A549 (cell line): ENCODE measurements around the gene FAM229B. TPM values are rescaled to one million over a fixed set of nuclear protein-coding genes. Genes with fewer than 3 reads are reported as not detected.

Experiments used
- ATAC-seq, 2 experiments: fragments of 200-7000 bp in 1 of 2; fragments of >200 bp in 1 of 2; cut with Nextera tagmentation in 1 of 2; cut with Tn5 transposase in 1 of 2; 3 replicates each; pipeline versions ENCODE4 v1.8.0 to v1.9.1; 2018 to 2020; ENCODE audit warnings: mild to moderate bottlenecking in 1 of 2, moderate library complexity in 1 of 2
- CTCF ChIA-PET: fragments of 300-600 bp; sonication (Branson Sonifier 250); formaldehyde crosslinking; extraction: SDS; loops from one replicate; lab custom pipeline; 2021; ENCODE audit warnings: antibody characterized with exemption, inconsistent platforms; lab: Yijun Ruan, JAX
- POLR2A ChIA-PET: fragments of 350-600 bp; formaldehyde crosslinking; extraction: SDS; loops from one replicate; lab custom pipeline; 2021; ENCODE audit warnings: antibody characterized with exemption, inconsistent platforms; lab: Yijun Ruan, JAX
- DNase-seq, 2 experiments: peaks; one replicate each; pipeline versions ENCODE4 v3.0.0 to v3.0.0-alpha.2; 2011 to 2016; ENCODE audit warnings: low read depth in 1 of 2, low spot score in 1 of 2
- FAIRE-seq: peaks from 2 replicates; lab custom pipeline; 2011; peaks lifted over from hg19 to GRCh38; lab: Jason Lieb, UNC
- H3K27ac ChIP-seq, 2 experiments: fragments of >200 bp; sonication (Bioruptor Twin); formaldehyde crosslinking; 3 replicates each; pipeline ENCODE4 v1.5.1; 2016 to 2017
- H3K4me1 ChIP-seq: fragments of >200 bp; sonication (Bioruptor Twin); formaldehyde crosslinking; 3 replicates; pipeline ENCODE4 v1.6.1; 2016
- H3K4me2 ChIP-seq: fragments of >200 bp; sonication (Bioruptor Twin); formaldehyde crosslinking; 3 replicates; pipeline ENCODE4 v1.6.1; 2016
- H3K4me3 ChIP-seq: fragments of >200 bp; sonication (Bioruptor Twin); formaldehyde crosslinking; 3 replicates; pipeline ENCODE4 v1.5.1; 2016
- H3K9me3 ChIP-seq: fragments of >200 bp; sonication (Bioruptor Twin); formaldehyde crosslinking; 3 replicates; pipeline ENCODE4 v1.6.1; 2016
- CTCF ChIP-seq: fragments of >200 bp; sonication (Bioruptor Twin); formaldehyde crosslinking; IDR thresholded peaks from 3 replicates; pipeline ENCODE4 v1.5.1; 2016
- E2F6 ChIP-seq: IDR thresholded peaks from 2 replicates; pipeline ENCODE4 v1.6.1; 2012; ENCODE audit warnings: low read depth, borderline replicate concordance
- EP300 ChIP-seq, 2 experiments: fragments of >200 bp; sonication (Bioruptor Twin); formaldehyde crosslinking; IDR thresholded peaks; 2 replicates in 1 of 2; 3 replicates in 1 of 2; pipeline ENCODE4 v1.6.1; 2016 to 2017
- ESRRA ChIP-seq: fragments of 150-350 bp; IDR thresholded peaks from 2 replicates; pipeline ENCODE4 v1.6.1; 2014; ENCODE audit warnings: mild to moderate bottlenecking, low read length, borderline replicate concordance
- GATA3 ChIP-seq: IDR thresholded peaks from 2 replicates; pipeline ENCODE4 v1.6.1; 2012; ENCODE audit warnings: borderline replicate concordance
- HEYL ChIP-seq: fragments of 250-450 bp; sonication (Bioruptor Pico); IDR thresholded peaks from 2 replicates; pipeline ENCODE4 v1.8.0; 2021; ENCODE audit warnings: mild to moderate bottlenecking, moderate library complexity
- HMGXB4 ChIP-seq: fragments of 250-450 bp; sonication (Bioruptor Pico); IDR thresholded peaks from 2 replicates; pipeline ENCODE4 v1.5.0; 2021; ENCODE audit warnings: mild to moderate bottlenecking, moderate library complexity, borderline replicate concordance
- HOXB13 ChIP-seq: fragments of 250-450 bp; sonication (Bioruptor Pico); IDR thresholded peaks from 2 replicates; pipeline ENCODE4 v1.5.0; 2020; ENCODE audit warnings: low read depth, mild to moderate bottlenecking, moderate library complexity
- HOXB5 ChIP-seq: fragments of 250-450 bp; sonication (Bioruptor Pico); IDR thresholded peaks from 2 replicates; pipeline ENCODE4 v1.5.0; 2020; ENCODE audit warnings: mild to moderate bottlenecking, moderate library complexity
- NFE2L2 ChIP-seq: fragments of 150-350 bp; conservative IDR thresholded peaks from 2 replicates; pipeline ENCODE4 v1.6.1; 2014; ENCODE audit warnings: low read length
- PBX3 ChIP-seq: IDR thresholded peaks from 2 replicates; pipeline ENCODE4 v1.6.1; 2012
- PHF8 ChIP-seq: fragments of 200-600 bp; sonication (generic); IDR thresholded peaks from 2 replicates; pipeline ENCODE4 v1.6.1; 2016; ENCODE audit warnings: low read depth, mild to moderate bottlenecking, antibody characterized with exemption, moderate library complexity, borderline replicate concordance
- RAD21 ChIP-seq, 2 experiments: fragments of >200 bp in 1 of 2; sonication (Bioruptor Twin) in 1 of 2; formaldehyde crosslinking in 1 of 2; IDR thresholded peaks in 1 of 2; conservative IDR thresholded peaks in 1 of 2; 2 replicates in 1 of 2; 3 replicates in 1 of 2; pipeline ENCODE4 v1.6.1; 2012 to 2018; ENCODE audit warnings: inconsistent platforms in 1 of 2
- RCOR1 ChIP-seq: fragments of 150-350 bp; IDR thresholded peaks from 2 replicates; pipeline ENCODE4 v1.6.1; 2014; ENCODE audit warnings: antibody characterized with exemption, low read length, low read depth
- REST ChIP-seq: fragments of 200-600 bp; sonication (generic); IDR thresholded peaks from 2 replicates; pipeline ENCODE4 v1.6.1; 2016; ENCODE audit warnings: antibody characterized with exemption, mild to moderate bottlenecking, moderate library complexity
- RFX5 ChIP-seq: fragments of 450-650 bp; IDR thresholded peaks from 2 replicates; pipeline ENCODE4 v1.7.1; 2014; ENCODE audit warnings: antibody characterized with exemption, mild to moderate bottlenecking, moderate library complexity
- RNF2 ChIP-seq: fragments of 200-600 bp; sonication (generic); IDR thresholded peaks from 2 replicates; pipeline ENCODE4 v1.6.1; 2016; ENCODE audit warnings: low read depth, mild to moderate bottlenecking, antibody characterized with exemption, moderate library complexity, borderline replicate concordance
- SMC3 ChIP-seq: fragments of >200 bp; sonication (Bioruptor Twin); formaldehyde crosslinking; IDR thresholded peaks from 3 replicates; pipeline ENCODE4 v1.6.1; 2018; ENCODE audit warnings: inconsistent platforms
- WGBS: methylation state at CpG from one replicate; pipeline ENCODE4 v1.1.6; 2017; ENCODE audit errors: missing lambda C conversion rate; 5-methylcytosine and 5-hydroxymethylcytosine counted together
- polyA plus RNA-seq, 4 experiments: library from polyadenylated mRNA; depleted of rRNA in 3 of 4; stranded (reverse); fragments of >200 nt; fragmentation: RNase III in 1 of 4; extraction: RNeasy Plus Mini Kit Qiagen cat#74134 plus additional on column Dnase treatment in 1 of 4; gene quantifications; 2 replicates in 3 of 4; 3 replicates in 1 of 4; pipeline ENCODE4 v1.2.3, GENCODE V29; 2011 to 2017

Gene FAM229B
- polyA plus RNA-seq, 2 of the 4 experiments (the other 2 are of a cell fraction): 9.9 to 17.3 TPM

GRCh38 chr6:112130878-112131277 lies 43.5 kb downstream of the FAM229B start:
- no peak for DNase-seq
- H3K27ac ChIP-seq: no peak overlapping the region
- POLR2A ChIA-PET: no interaction called here
- CTCF ChIA-PET: no interaction called here
- ATAC-seq: no peak
- no peaks in the 10 kb centered on the region for H3K9me3 ChIP-seq
- H3K4me1 ChIP-seq: no peaks in the 10 kb centered on the region
- WGBS: 21% methylated on average over 3 of the region's 3 CpGs
- no peak overlapping the region for H3K4me3 ChIP-seq
- no peak for FAIRE-seq
- TF ChIP-seq ESRRA (no peak), HMGXB4 (no peak), E2F6 (no peak), RNF2 (no peak), RFX5 (no peak), REST (no peak), GATA3 (no peak), PBX3 (no peak), RAD21 (conservative IDR thresholded peaks at IDR 0.05 in 1 of 2, IDR thresholded peaks at IDR 0.05 in 1 of 2) (no peak), SMC3 (no peak), RCOR1 (no peak), HEYL (no peak), HOXB5 (CRISPR knock-in tag) (no peak), CTCF (no peak)
- TF ChIP-seq, all 56 proteins: peak for 0
- H3K4me2 ChIP-seq: no peak overlapping the region

GRCh38 chr6:112139052-112139451 lies 51.7 kb downstream of the FAM229B start:
- no peak overlapping the region for H3K4me3 ChIP-seq
- H3K27ac ChIP-seq: no peak overlapping the region
- 58% methylated on average over 8 of the region's 8 CpGs for WGBS
- TF ChIP-seq HOXB13 (CRISPR knock-in tag) (no peak), PHF8 (no peak), NFE2L2 (no peak), EP300 (IDR thresholded peaks at IDR 0.05) (no peak)
- CTCF ChIA-PET: interaction anchor here (1.0 kb wide), 1 partner anchor 25 kb away, joined by 3 read pairs; no protein-coding TSS in a partner anchor
- DNase-seq (no peak), ATAC-seq (no peak), FAIRE-seq (no peak)
- no peak overlapping the region for H3K4me2 ChIP-seq
- H3K4me1 ChIP-seq: no peaks in the 10 kb centered on the region
- POLR2A ChIA-PET: no interaction called here
- H3K9me3 ChIP-seq: no peaks in the 10 kb centered on the region
